Muscle of leg (tissue), 11 donors: ENCODE data around the gene GCC1. TPM values are rescaled to one million over a fixed set of nuclear protein-coding genes. Genes with fewer than 3 reads are reported as not detected.

Experiments
- DNase-seq: peaks from one replicate; pipeline ENCODE4 v3.0.0; 2013
- H3K27ac ChIP-seq: one replicate; pipeline ENCODE4 v1.5.1; 2013; ENCODE audit warnings: mild to moderate bottlenecking, low read length, control low read depth
- H3K27me3 ChIP-seq: one replicate; pipeline ENCODE4 v1.6.1; 2013; ENCODE audit warnings: low read length; ENCODE audit not compliant: control insufficient read depth, insufficient read depth
- H3K36me3 ChIP-seq: one replicate; pipeline ENCODE4 v1.6.1; 2013; ENCODE audit warnings: low read length; ENCODE audit not compliant: control insufficient read depth, insufficient read depth
- H3K4me1 ChIP-seq: one replicate; pipeline ENCODE4 v1.6.1; 2013; ENCODE audit warnings: low read length; ENCODE audit not compliant: control insufficient read depth, insufficient read depth
- H3K4me3 ChIP-seq: one replicate; pipeline ENCODE4 v1.5.1; 2013; ENCODE audit warnings: low read length, control low read depth
- H3K9me3 ChIP-seq: replicated peaks from 2 replicates; pipeline ENCODE4 v1.6.1; 2013; ENCODE audit warnings: low read depth, low read length; ENCODE audit not compliant: control insufficient read depth
- WGBS: methylation state at CpG from one replicate; pipeline ENCODE4 v1.1.5; 2013; ENCODE audit warnings: missing lambda C conversion rate; ENCODE audit not compliant: insufficient coverage; 5-methylcytosine and 5-hydroxymethylcytosine counted together
- polyA plus RNA-seq, 8 donors: library from polyadenylated mRNA; unstranded; fragments of 120-200 nt; gene quantifications; one replicate each; pipeline versions ENCODE4 v1.2.1 to v1.2.3, GENCODE V29; 2013; ENCODE audit warnings: inconsistent platforms in 1 of 8, low replicate concordance in 1 of 8; ENCODE audit not compliant: insufficient read length in 8 of 8, insufficient read depth in 1 of 8
- total RNA-seq: library from RNA; stranded (reverse); fragments of 120-200 nt; gene quantifications from one replicate; pipeline ENCODE4 v1.2.4, GENCODE V29; 2013

GCC1 gene
- total and polyA plus RNA-seq, 9 donors: 7.4 to 11.6 (median 9.2) TPM

DNA sequence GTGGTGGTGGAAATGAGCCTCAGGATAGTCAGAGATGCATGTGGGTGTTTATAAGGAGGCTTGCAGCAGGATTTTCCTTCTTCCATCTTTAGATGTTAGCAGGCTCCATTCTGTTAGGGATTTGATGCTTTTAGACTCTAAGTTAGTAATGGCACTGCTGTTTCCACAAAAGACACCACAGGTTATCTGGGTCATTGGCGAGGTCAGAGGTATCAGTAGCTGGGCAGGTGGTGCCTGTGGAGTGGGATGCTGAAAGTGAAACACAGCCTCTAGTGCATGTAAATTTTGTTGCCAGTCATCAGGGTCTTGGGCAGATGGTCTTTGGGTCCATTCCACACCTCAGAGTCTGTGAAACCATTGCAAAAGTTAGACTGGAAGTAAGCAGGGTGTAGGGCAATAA, 33.4 kb upstream of the GCC1 start:
- no peaks in the 10 kb centered on the region for H3K36me3 ChIP-seq
- no peaks in the 10 kb centered on the region for H3K9me3 ChIP-seq
- no peak overlapping the region for H3K4me3 ChIP-seq
- H3K4me1 ChIP-seq: no peaks in the 10 kb centered on the region
- no peak overlapping the region for H3K27ac ChIP-seq
- H3K27me3 ChIP-seq: peaks cover 35% of the 10 kb centered on the region
- 50% methylated on average over 1 of the region's 1 CpG for WGBS
- no peak for DNase-seq

DNA sequence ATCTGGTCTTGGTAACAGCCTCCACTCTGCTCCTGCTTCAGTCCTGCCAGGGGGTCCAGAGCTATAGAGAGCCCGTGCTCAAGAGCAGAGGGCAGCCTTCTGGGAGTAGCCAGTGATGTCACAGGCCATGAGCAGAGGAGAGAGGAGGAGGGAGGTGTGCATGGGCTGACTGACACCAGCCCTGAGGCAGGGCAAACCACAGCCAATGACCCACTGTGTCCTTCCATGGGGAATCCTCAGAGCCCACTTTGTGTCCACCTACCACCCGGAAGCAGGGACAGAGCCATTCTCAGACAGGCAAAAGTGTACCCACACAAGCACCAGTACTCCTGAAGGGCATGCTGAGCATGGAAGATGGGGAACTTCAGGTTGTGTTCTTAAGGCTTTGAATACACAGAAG, 32.6 kb upstream of the GCC1 start, which contains the start of gene PAX4:
Gene PAX4, minus strand, starts transcription at position 101 of the 400 bp plus-strand sequence. CDS start 2,214 bp downstream, outside the sequence.
- Histone ChIP-seq H3K9me3 (no peaks in the 10 kb centered on the region), H3K27me3 (peaks cover 37% of the 10 kb centered on the region), H3K4me3 (no peak within 1 kb of the TSS), H3K4me1 (no peaks in the 10 kb centered on the region), H3K27ac (no peak within 1 kb of the TSS), H3K36me3 (no peaks in the 10 kb centered on the region)
- no peak for DNase-seq
- 50% methylated on average over 2 of the region's 2 CpGs for WGBS

DNA sequence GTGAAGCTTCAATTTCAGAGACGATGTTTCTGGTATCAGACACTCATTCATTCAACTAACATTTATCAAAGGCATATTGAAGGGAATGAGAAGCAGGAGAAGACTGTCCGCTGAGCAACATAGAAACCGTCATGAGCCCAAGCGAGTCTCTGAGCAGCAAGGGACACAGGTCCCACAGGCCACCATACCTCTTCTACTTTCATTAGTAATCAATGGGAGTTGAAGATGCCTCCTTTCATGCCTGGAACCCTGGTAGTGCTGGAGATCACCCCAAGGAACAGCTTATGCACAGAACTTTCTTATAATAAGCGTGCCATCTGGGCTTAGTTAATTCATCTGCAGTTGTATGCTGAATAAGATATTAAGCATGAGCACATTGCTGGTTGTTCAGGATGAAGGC, 31.3 kb upstream of the GCC1 start:
- Histone ChIP-seq H3K36me3 (no peaks in the 10 kb centered on the region), H3K27me3 (peaks cover 37% of the 10 kb centered on the region), H3K4me3 (no peak overlapping the region), H3K27ac (no peak overlapping the region), H3K9me3 (no peaks in the 10 kb centered on the region), H3K4me1 (no peaks in the 10 kb centered on the region)
- WGBS: no CpG with 5 or more reads among the region's 5 CpGs
- DNase-seq: no peak

DNA sequence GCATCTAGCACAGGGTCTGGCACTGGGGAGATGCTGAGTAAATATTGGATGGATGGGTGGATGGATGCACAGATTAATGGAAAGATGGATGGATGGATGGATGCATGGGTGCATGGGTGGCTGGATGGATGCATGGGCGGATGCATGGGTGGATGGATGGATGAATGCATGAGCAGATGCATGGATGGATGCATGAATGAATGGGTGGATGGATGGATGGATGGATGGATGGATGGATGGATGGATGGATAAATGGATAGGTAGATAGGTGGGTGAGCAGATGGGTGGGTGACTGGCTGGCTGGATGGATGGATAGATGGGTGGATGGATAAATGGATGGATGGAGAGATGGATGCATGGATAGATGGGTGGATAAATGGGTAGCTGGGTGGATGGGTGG, 26.9 kb upstream of the GCC1 start:
- H3K4me1 ChIP-seq: no peaks in the 10 kb centered on the region
- WGBS: 88% methylated on average over 1 of the region's 1 CpG
- peaks cover 6% of the 10 kb centered on the region for H3K9me3 ChIP-seq
- H3K27me3 ChIP-seq: peaks cover 11% of the 10 kb centered on the region
- DNase-seq: no peak
- no peak overlapping the region for H3K27ac ChIP-seq
- H3K4me3 ChIP-seq: no peak overlapping the region
- H3K36me3 ChIP-seq: no peaks in the 10 kb centered on the region

DNA sequence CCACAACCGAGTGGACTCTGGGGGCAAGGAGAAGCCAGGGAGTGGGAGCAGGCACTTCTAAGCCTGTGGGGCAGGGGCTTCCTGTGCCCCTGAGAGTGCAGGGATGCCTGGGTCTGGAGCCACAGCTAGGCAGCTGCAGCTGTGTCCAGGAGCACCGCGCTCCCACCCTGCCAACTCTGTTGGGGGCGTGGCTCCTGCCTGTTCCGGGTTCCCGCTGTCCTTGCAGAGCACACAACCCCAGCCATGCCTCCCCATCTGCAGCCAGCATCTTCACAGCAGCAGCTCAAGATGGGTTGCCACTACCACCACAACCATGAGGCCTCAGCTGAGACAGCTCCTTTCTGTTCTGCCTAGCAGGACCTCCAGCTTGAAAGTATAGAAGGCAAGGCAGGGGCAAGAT, 23.9 kb upstream of the GCC1 start:
- Histone ChIP-seq H3K27me3 (peaks cover 2% of the 10 kb centered on the region), H3K36me3 (no peaks in the 10 kb centered on the region), H3K4me1 (no peaks in the 10 kb centered on the region), H3K27ac (no peak overlapping the region), H3K4me3 (no peak overlapping the region), H3K9me3 (peaks cover 6% of the 10 kb centered on the region)
- 93% methylated on average over 6 of the region's 6 CpGs for WGBS
- DNase-seq: no peak

DNA sequence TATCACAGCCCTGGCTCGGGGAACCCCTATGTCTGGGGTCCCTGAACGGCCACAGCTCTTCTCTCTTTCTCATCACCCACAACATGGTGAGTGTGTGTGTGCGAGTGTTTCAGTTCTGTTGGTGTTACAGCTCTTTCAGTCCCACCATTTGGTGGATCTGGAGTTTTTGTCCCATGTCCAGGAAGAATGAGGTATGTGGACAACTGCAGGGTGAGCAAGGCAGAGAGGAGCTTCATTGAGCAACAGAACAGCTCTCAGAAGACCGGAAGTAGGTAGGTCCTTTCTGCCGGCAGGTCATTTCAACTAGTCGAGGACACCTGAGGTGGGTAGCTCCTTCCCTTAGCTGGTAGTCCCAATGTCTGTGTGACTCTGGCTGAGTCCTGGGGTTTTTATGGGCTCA, 23.1 kb upstream of the GCC1 start:
- Histone ChIP-seq H3K9me3 (peaks cover 6% of the 10 kb centered on the region), H3K36me3 (no peaks in the 10 kb centered on the region), H3K4me1 (no peaks in the 10 kb centered on the region), H3K27ac (no peak overlapping the region), H3K27me3 (peaks cover under 1% of the 10 kb centered on the region), H3K4me3 (no peak overlapping the region)
- WGBS: 88% methylated on average over 3 of the region's 6 CpGs
- DNase-seq: no peak

DNA sequence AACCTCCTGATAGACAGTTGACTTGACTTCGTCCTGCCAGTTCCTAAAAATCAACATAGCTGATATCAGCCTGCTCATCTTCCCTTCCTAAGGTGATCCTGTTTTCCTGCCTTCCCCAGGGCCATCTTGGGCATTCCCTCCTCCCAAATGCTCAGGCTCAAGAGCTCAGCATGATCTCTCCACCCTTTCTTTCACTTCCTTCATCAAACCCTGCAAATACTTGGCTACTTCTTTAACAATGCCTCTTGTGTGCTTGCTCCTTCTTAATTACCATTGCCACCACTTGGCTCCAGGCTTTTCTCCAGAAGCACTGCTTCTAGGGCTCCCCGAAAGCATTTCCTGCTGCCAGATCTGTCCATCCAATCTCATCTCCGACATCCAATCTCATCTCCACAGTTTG, 15.5 kb upstream of the GCC1 start:
- H3K9me3 ChIP-seq: no peaks in the 10 kb centered on the region
- H3K36me3 ChIP-seq: no peaks in the 10 kb centered on the region
- no peak for DNase-seq
- peaks cover 3% of the 10 kb centered on the region for H3K27me3 ChIP-seq
- WGBS: 78% methylated on average over 3 of the region's 3 CpGs
- no peak overlapping the region for H3K27ac ChIP-seq
- H3K4me3 ChIP-seq: no peak overlapping the region
- H3K4me1 ChIP-seq: no peaks in the 10 kb centered on the region

DNA sequence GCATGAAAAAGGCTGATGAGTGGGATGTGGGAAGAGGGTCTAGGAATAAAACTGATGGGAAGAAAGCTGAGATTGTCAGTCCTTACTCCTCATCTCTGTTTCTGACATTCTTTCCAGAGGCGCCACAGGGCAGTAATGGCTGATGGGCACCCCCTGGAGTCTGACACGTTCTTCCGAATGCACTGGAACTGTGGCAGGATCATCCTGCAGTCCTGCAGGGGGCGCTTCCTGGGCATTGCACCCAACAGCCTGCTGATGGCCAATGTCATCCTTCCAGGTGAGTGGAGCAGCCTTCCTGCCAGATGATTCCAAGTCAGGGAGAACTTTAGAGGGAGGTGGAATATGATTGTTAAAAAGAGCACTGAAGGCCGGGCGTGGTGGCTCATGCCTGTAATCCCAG, 12.9 kb upstream of the GCC1 start:
- Histone ChIP-seq H3K36me3 (no peaks in the 10 kb centered on the region), H3K9me3 (no peaks in the 10 kb centered on the region), H3K4me1 (no peaks in the 10 kb centered on the region), H3K27ac (no peak overlapping the region), H3K4me3 (no peak overlapping the region), H3K27me3 (peaks cover 3% of the 10 kb centered on the region)
- WGBS: 38% methylated on average over 2 of the region's 6 CpGs
- no peak for DNase-seq

DNA sequence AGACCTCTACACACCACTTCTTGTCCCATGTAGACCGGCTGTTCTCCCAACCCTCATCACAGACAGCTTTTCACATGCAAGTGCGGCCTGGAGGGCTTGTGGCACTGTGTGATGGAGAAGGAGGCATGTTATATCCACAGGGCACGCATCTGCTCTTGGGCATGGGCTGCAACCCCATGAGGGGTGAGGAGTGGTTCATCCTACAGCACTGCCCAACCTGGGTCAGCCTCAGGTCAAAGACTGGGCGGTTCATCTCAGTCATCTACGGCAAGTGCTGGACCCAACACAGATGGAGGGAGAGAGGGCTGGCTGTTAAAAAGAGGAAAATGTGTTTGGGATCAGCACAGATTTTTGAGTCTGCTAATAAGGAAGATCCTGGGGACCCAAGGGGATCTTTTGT, 10.3 kb upstream of the GCC1 start:
- Histone ChIP-seq H3K27me3 (peaks cover 3% of the 10 kb centered on the region), H3K36me3 (peaks cover 12% of the 10 kb centered on the region), H3K27ac (no peak overlapping the region), H3K4me1 (no peaks in the 10 kb centered on the region), H3K4me3 (no peak overlapping the region), H3K9me3 (no peaks in the 10 kb centered on the region)
- DNase-seq: no peak
- 87% methylated on average over 3 of the region's 5 CpGs for WGBS

DNA sequence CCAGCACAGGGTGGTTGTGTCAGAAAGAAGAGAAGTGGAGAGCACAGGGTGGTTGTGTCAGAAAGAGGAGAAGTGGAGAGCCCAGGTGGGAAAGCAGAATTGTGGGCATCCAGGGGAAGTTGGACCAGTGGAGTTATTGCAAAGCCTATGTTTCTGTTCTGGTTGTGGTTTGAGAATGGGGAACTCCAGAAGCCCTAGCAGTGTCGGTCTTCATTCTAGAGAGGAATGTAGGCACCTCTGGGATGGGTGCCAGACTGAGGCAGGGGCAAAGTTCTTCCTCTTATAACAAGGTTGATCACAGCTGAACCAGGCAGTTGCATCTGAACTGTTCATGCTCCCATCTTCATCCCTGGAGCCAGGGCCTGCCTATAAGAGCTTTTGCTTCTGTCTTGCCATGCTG, 9.1 kb upstream of the GCC1 start:
- peak; percentile 37 for DNase-seq
- Histone ChIP-seq H3K27me3 (no peaks in the 10 kb centered on the region), H3K27ac (no peak overlapping the region), H3K4me1 (peaks cover 2% of the 10 kb centered on the region), H3K4me3 (no peak overlapping the region), H3K9me3 (no peaks in the 10 kb centered on the region), H3K36me3 (peaks cover 18% of the 10 kb centered on the region)
- WGBS: no CpG with 5 or more reads among the region's 1 CpG

DNA sequence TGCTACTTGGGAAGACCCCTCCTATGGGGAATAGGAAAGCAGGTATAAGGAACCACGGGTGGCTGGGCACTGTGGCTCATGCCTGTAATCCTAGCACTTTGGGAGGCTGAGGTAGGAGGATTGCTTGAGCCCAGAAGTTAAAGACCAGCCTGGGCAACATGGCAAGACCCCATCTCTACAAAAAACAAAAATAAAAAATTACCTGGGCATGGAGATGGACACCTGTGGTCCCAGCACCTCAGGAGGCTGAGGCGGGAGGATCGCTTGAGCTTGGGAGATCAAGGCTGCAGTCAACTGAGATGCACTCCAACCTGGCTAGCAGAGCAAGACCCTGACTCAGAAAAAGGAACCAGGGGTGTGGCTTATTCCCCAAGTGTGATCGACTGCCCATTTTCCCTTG, 7.2 kb upstream of the GCC1 start:
- no peaks in the 10 kb centered on the region for H3K9me3 ChIP-seq
- no peaks in the 10 kb centered on the region for H3K27me3 ChIP-seq
- H3K4me1 ChIP-seq: peaks cover 13% of the 10 kb centered on the region
- H3K27ac ChIP-seq: no peak overlapping the region
- H3K36me3 ChIP-seq: peaks cover 19% of the 10 kb centered on the region
- no peak for DNase-seq
- WGBS: 75% methylated on average over 3 of the region's 4 CpGs
- no peak overlapping the region for H3K4me3 ChIP-seq
